Hepatocyte (in vitro differentiated cells): Measurements from ENCODE around the gene ZBTB16. TPM values are rescaled to one million over a fixed set of nuclear protein-coding genes. Genes with fewer than 3 reads are reported as not detected.

ENCODE experiments used
- DNase-seq: peaks from one replicate; pipeline ENCODE4 v3.0.0-alpha.2; 2016; ENCODE audit warnings: low spot score
- H2AFZ ChIP-seq: fragments of 200-600 bp; sonication (generic); 2 replicates; pipeline ENCODE4 v1.6.0; 2016; ENCODE audit warnings: antibody characterized with exemption, mild to moderate bottlenecking
- H3K27ac ChIP-seq: fragments of 200-600 bp; sonication (generic); 2 replicates; pipeline ENCODE4 v1.5.1; 2016; ENCODE audit warnings: mild to moderate bottlenecking
- H3K27me3 ChIP-seq: fragments of 200-600 bp; sonication (generic); 2 replicates; pipeline ENCODE4 v1.6.1; 2016
- H3K36me3 ChIP-seq: fragments of 200-600 bp; sonication (generic); replicated peaks from 2 replicates; pipeline ENCODE4 v1.5.1; 2016; ENCODE audit warnings: low read depth; ENCODE audit not compliant: insufficient read depth
- H3K4me1 ChIP-seq: fragments of 200-600 bp; sonication (generic); 2 replicates; pipeline ENCODE4 v1.5.1; 2016; ENCODE audit warnings: mild to moderate bottlenecking, moderate library complexity; ENCODE audit not compliant: insufficient read depth
- H3K4me2 ChIP-seq: fragments of 200-600 bp; sonication (generic); 2 replicates; pipeline ENCODE4 v1.6.0; 2016
- H3K4me3 ChIP-seq: fragments of 200-600 bp; sonication (generic); 2 replicates; pipeline ENCODE4 v1.5.1; 2016; ENCODE audit warnings: mild to moderate bottlenecking
- H3K79me2 ChIP-seq: fragments of 200-600 bp; sonication (generic); 2 replicates; pipeline ENCODE4 v1.6.0; 2017; ENCODE audit warnings: mild to moderate bottlenecking
- H3K9me2 ChIP-seq: fragments of 200-600 bp; sonication (generic); replicated peaks from 2 replicates; pipeline ENCODE4 v1.6.0; 2017; ENCODE audit warnings: mild to moderate bottlenecking; ENCODE audit not compliant: insufficient read depth
- H3K9me3 ChIP-seq: fragments of 200-600 bp; sonication (generic); 2 replicates; pipeline ENCODE4 v1.5.1; 2016; ENCODE audit warnings: low read depth, mild to moderate bottlenecking
- H4K20me1 ChIP-seq: fragments of 200-600 bp; sonication (generic); 2 replicates; pipeline ENCODE4 v1.6.0; 2016; ENCODE audit warnings: mild to moderate bottlenecking; ENCODE audit not compliant: insufficient read depth, poor library complexity, severe bottlenecking
- CTCF ChIP-seq: fragments of 200-600 bp; sonication (generic); IDR thresholded peaks from 2 replicates; pipeline ENCODE4 v1.5.1; 2016; ENCODE audit warnings: antibody characterized with exemption, mild to moderate bottlenecking; ENCODE audit not compliant: poor library complexity
- EZH2 ChIP-seq: fragments of 200-600 bp; sonication (generic); IDR thresholded peaks from 2 replicates; pipeline ENCODE4 v1.6.1; 2016; ENCODE audit warnings: antibody characterized with exemption, mild to moderate bottlenecking, borderline replicate concordance
- EZH2phosphoT487 ChIP-seq: fragments of 200-600 bp; sonication (generic); IDR thresholded peaks from one replicate; pipeline ENCODE4 v1.6.1; 2018; ENCODE audit warnings: antibody characterized with exemption, mild to moderate bottlenecking, low read depth, moderate library complexity; ENCODE audit not compliant: unreplicated experiment, severe bottlenecking
- WGBS: methylation state at CpG from one replicate; pipeline ENCODE4 v1.1.6; 2016; ENCODE audit warnings: low lambda C conversion rate; ENCODE audit errors: missing lambda C conversion rate; 5-methylcytosine and 5-hydroxymethylcytosine counted together
- polyA plus RNA-seq: library from polyadenylated mRNA; unstranded; fragments of >200 nt; fragmentation: Nextera tagmentation; extraction: Ambion mirVana; gene quantifications from 2 replicates; pipeline ENCODE4 v1.2.1, GENCODE V29; 2016
- total RNA-seq: library from RNA; depleted of rRNA; stranded (reverse); fragments of >200 nt; gene quantifications from 2 replicates; pipeline ENCODE4 v1.2.3, GENCODE V29; 2014

The ZBTB16 gene
- total and polyA plus RNA-seq, 2 experiments from 2014 or later: 30.1 to 52.3 TPM

DNA sequence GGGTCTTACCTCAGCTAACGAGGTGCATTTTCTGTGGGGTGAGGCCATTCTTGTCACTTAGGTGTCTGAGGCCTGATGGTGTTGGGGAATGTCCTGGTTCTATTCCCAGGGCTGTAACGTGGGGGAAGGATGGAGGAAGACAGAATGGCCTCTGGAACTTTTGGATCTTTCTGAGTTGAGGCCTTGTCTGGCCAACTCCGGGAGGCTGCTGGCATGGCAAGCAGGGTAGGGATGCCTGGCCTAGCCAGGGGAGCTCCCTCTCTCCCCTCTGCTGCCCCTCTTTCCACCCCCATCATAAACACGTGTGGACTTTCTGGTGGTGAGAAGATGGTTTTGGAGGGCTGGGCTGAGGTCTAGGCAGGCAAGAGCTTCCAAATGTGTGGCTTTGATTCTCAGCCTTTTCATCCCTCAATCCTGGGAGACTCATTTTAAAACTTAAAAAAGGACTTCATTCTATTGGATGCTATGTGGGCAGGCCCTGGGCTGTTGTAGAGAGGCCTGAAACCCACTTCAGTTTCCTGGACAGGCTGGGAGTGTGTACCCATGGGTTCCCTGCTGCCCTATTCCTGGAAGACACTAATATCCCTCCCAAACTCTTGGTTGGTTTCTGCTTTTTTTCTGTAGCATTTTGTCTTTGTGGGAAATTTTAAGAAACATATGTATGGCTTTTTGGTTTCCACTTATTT lies 30.9 kb downstream of the ZBTB16 start:
- Histone ChIP-seq H2AFZ (no peak overlapping the region), H4K20me1 (peaks cover 17% of the 10 kb centered on the region), H3K79me2 (peaks cover 71% of the 10 kb centered on the region), H3K9me2 (no peaks in the 10 kb centered on the region), H3K4me3 (no peak overlapping the region), H3K4me1 (peaks cover 24% of the 10 kb centered on the region), H3K4me2 (no peak overlapping the region), H3K9me3 (no peaks in the 10 kb centered on the region), H3K27ac (no peak overlapping the region), H3K36me3 (no peaks in the 10 kb centered on the region), H3K27me3 (no peaks in the 10 kb centered on the region)
- DNase-seq: no peak
- no peak for TF ChIP-seq EZH2phosphoT487
- TF ChIP-seq CTCF: no peak
- no peak for TF ChIP-seq EZH2
- WGBS: 85% methylated on average over 4 of the region's 4 CpGs

DNA sequence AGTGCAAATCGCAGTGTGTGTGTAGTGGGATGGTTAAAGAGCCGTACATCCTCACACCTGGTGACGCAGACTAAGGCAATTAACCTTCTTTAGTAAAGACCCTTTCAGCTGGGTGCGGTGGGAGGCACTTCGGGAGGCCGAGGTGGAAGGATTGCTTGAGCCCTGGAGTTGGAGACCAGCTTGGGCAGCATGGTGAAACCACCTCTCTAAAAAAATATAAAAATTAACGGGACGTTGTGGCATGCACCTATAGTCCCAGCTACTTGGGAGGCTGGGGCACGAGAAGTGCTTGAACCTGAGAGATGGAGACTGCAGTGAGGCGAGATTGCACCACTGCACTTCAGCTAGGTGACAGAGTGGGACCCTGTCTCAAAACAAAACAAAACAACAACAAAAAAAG lies 31.5 kb downstream of the ZBTB16 start:
- Histone ChIP-seq H4K20me1 (peaks cover 15% of the 10 kb centered on the region), H3K4me1 (peaks cover 24% of the 10 kb centered on the region), H3K4me3 (no peak overlapping the region), H3K4me2 (no peak overlapping the region), H3K27me3 (no peaks in the 10 kb centered on the region), H2AFZ (no peak overlapping the region), H3K9me3 (no peaks in the 10 kb centered on the region), H3K27ac (no peak overlapping the region), H3K79me2 (peaks cover 71% of the 10 kb centered on the region), H3K9me2 (no peaks in the 10 kb centered on the region), H3K36me3 (no peaks in the 10 kb centered on the region)
- 84% methylated on average over 10 of the region's 10 CpGs for WGBS
- no peak for DNase-seq
- TF ChIP-seq CTCF: no peak

GRCh38 chr11:114091516-114092397 lies 32.2 kb downstream of the ZBTB16 start:
- WGBS: 51% methylated on average over 17 of the region's 17 CpGs
- Histone ChIP-seq H3K4me2 (peak overlapping the region; percentile 44), H3K36me3 (no peaks in the 10 kb centered on the region), H3K27me3 (no peaks in the 10 kb centered on the region), H3K9me2 (no peaks in the 10 kb centered on the region), H3K27ac (peak overlapping the region; percentile 4), H4K20me1 (peaks cover 14% of the 10 kb centered on the region), H3K4me1 (peaks cover 20% of the 10 kb centered on the region), H3K79me2 (peaks cover 70% of the 10 kb centered on the region), H3K9me3 (no peaks in the 10 kb centered on the region), H2AFZ (no peak overlapping the region), H3K4me3 (no peak overlapping the region)
- TF ChIP-seq EZH2 (no peak), EZH2phosphoT487 (no peak)
- no peak for DNase-seq

- no peak overlapping the region for H3K4me3 ChIP-seq
- H3K9me2 ChIP-seq: no peaks in the 10 kb centered on the region
- TF ChIP-seq EZH2 (no peak), EZH2phosphoT487 (no peak), CTCF (no peak)
- no peak overlapping the region for H2AFZ ChIP-seq
- no peaks in the 10 kb centered on the region for H3K27me3 ChIP-seq
- no peaks in the 10 kb centered on the region for H3K36me3 ChIP-seq
- WGBS: 80% methylated on average over 3 of the region's 3 CpGs
- peak overlapping the region; percentile 44 for H3K4me2 ChIP-seq
- H3K4me1 ChIP-seq: peaks cover 20% of the 10 kb centered on the region
- H4K20me1 ChIP-seq: peaks cover 18% of the 10 kb centered on the region
- DNase-seq: no peak
- H3K27ac ChIP-seq: no peak overlapping the region
- no peaks in the 10 kb centered on the region for H3K9me3 ChIP-seq
- H3K79me2 ChIP-seq: peaks cover 66% of the 10 kb centered on the region
Measured at GRCh38 chr11:114092478-114092877, 33.0 kb downstream of the ZBTB16 start.
